BE2C (cell line): ENCODE measurements around the gene SERTAD4.

ENCODE experiments used
- DNase-seq: peaks from one replicate; pipeline ENCODE4 v3.0.0-alpha.2; 2020
- H3K27me3 ChIP-seq: fragments of 250-450 bp; sonication (Bioruptor Pico); 2 replicates; pipeline ENCODE4 v1.5.1; 2020; ENCODE audit warnings: mild to moderate bottlenecking
- H3K36me3 ChIP-seq: fragments of 250-450 bp; sonication (Bioruptor Pico); 2 replicates; pipeline ENCODE4 v1.5.1; 2020; ENCODE audit warnings: mild to moderate bottlenecking
- H3K4me1 ChIP-seq: fragments of 250-450 bp; sonication (Bioruptor Pico); 2 replicates; pipeline ENCODE4 v1.5.1; 2020
- H3K4me3 ChIP-seq: 2 replicates; pipeline ENCODE4 v1.5.1; 2011; ENCODE audit warnings: low read depth, low read length
- H3K9me3 ChIP-seq: fragments of 250-450 bp; sonication (Bioruptor Pico); 2 replicates; pipeline ENCODE4 v1.5.1; 2020
- TF ChIP-seq, protein P1 (sequence below): IDR thresholded peaks from 2 replicates; pipeline ENCODE4 v1.5.1; 2012; ENCODE audit warnings: mild to moderate bottlenecking, low read depth, low read length

Gene SERTAD4

GRCh38 chr1:210291786-210292230 is 59.2 kb downstream of the SERTAD4 start:
- TF ChIP-seq, protein P1, sequence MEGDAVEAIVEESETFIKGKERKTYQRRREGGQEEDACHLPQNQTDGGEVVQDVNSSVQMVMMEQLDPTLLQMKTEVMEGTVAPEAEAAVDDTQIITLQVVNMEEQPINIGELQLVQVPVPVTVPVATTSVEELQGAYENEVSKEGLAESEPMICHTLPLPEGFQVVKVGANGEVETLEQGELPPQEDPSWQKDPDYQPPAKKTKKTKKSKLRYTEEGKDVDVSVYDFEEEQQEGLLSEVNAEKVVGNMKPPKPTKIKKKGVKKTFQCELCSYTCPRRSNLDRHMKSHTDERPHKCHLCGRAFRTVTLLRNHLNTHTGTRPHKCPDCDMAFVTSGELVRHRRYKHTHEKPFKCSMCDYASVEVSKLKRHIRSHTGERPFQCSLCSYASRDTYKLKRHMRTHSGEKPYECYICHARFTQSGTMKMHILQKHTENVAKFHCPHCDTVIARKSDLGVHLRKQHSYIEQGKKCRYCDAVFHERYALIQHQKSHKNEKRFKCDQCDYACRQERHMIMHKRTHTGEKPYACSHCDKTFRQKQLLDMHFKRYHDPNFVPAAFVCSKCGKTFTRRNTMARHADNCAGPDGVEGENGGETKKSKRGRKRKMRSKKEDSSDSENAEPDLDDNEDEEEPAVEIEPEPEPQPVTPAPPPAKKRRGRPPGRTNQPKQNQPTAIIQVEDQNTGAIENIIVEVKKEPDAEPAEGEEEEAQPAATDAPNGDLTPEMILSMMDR = no peak
- DNase-seq = no peak
- Histone ChIP-seq H3K36me3 (no peaks in the 10 kb centered on the region), H3K4me3 (peak overlapping the region; percentile 62), H3K9me3 (no peaks in the 10 kb centered on the region), H3K4me1 (peaks cover 21% of the 10 kb centered on the region), H3K27me3 (no peaks in the 10 kb centered on the region)

GRCh38 chr1:210292231-210292871 is 59.8 kb downstream of the SERTAD4 start:
- TF ChIP-seq, protein P1 = peak; percentile 42
- Histone ChIP-seq H3K9me3 (no peaks in the 10 kb centered on the region), H3K4me1 (peaks cover 21% of the 10 kb centered on the region), H3K36me3 (no peaks in the 10 kb centered on the region), H3K27me3 (no peaks in the 10 kb centered on the region), H3K4me3 (peak overlapping the region; percentile 62)
- peak; percentile 82 for DNase-seq

DNA sequence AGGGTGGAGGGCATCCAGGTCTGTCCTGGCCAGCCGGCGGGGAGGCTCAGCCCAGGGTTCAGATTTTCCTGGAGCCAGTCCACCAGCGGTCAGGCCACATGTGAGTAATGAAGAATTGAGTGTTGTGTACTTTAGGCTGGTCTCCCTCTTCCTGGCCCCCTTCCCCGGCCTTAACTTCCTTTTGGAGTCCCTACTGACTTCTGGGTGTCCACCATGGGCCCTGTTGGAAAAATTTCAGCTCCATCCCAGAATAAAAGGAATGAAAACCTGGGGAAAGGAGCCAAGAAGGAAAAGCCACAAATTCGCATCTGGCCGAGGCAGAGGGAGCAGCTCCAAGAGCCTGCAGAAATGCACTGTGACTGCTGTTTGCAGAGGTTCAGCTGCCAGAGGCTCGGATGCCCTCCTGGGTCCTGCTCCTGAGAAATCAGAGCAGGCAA is 60.6 kb downstream of the SERTAD4 start:
- peaks cover 21% of the 10 kb centered on the region for H3K4me1 ChIP-seq
- H3K36me3 ChIP-seq = no peaks in the 10 kb centered on the region
- H3K27me3 ChIP-seq = no peaks in the 10 kb centered on the region
- no peaks in the 10 kb centered on the region for H3K9me3 ChIP-seq
- peak overlapping the region; percentile 62 for H3K4me3 ChIP-seq
- TF ChIP-seq, protein P1 = no peak
- no peak for DNase-seq

GRCh38 chr1:210294999-210295745 is 62.6 kb downstream of the SERTAD4 start:
- Histone ChIP-seq H3K4me3 (no peak overlapping the region), H3K36me3 (no peaks in the 10 kb centered on the region), H3K27me3 (no peaks in the 10 kb centered on the region), H3K4me1 (peaks cover 21% of the 10 kb centered on the region), H3K9me3 (no peaks in the 10 kb centered on the region)
- TF ChIP-seq, protein P1 = no peak
- peak; percentile 83 for DNase-seq
